ENCODE data around the gene MTRFR.

GRCh38 chr12:123264642-123265041, 31.4 kb downstream of the MTRFR start:
- TF ChIP-seq CTCF (conservative IDR thresholded peaks at IDR 0.05; ENCODE audit: low read length) (peak; percentile 57), EZH2phosphoT487 (IDR thresholded peaks at IDR 0.05; ENCODE audit: borderline replicate concordance) (no peak)
